HepG2 (cell line): ENCODE results near the gene RPL37A. TPM values are rescaled to one million over a fixed set of nuclear protein-coding genes. Genes with fewer than 3 reads are reported as not detected.
A peak's percentile ranks its signal among the peaks of the same experiment; 100 is the strongest.

ENCODE experiments used
- BRF2 ChIP-seq: sonication (generic); formaldehyde crosslinking; IDR thresholded peaks from 2 replicates; pipeline ENCODE4 v1.8.1; 2022; ENCODE audit warnings: mild to moderate bottlenecking, missing genetic modification reagents
- CSRNP1 ChIP-seq: sonication (generic); formaldehyde crosslinking; IDR thresholded peaks from 2 replicates; pipeline ENCODE4 v1.8.1; 2023; ENCODE audit warnings: mild to moderate bottlenecking, missing genetic modification reagents
- CTCF ChIP-seq: sonication (generic); formaldehyde crosslinking; IDR thresholded peaks from 2 replicates; pipeline ENCODE4 v1.5.0; 2020; ENCODE audit warnings: mild to moderate bottlenecking, missing genetic modification reagents, moderate library complexity
- DDIT3 ChIP-seq: sonication (generic); formaldehyde crosslinking; IDR thresholded peaks from 2 replicates; pipeline ENCODE4 v1.4.0; 2020; ENCODE audit warnings: mild to moderate bottlenecking, missing genetic modification reagents
- HOXA3 ChIP-seq: sonication (generic); formaldehyde crosslinking; IDR thresholded peaks from 2 replicates; pipeline ENCODE4 v1.5.0; 2020; ENCODE audit warnings: missing genetic modification reagents
- MAF1 ChIP-seq: sonication (generic); formaldehyde crosslinking; IDR thresholded peaks from 2 replicates; pipeline ENCODE4 v1.5.0; 2020; ENCODE audit warnings: missing genetic modification reagents, borderline replicate concordance
- MEF2D ChIP-seq: sonication (generic); formaldehyde crosslinking; IDR thresholded peaks from 2 replicates; pipeline ENCODE4 v1.5.1; 2020; ENCODE audit warnings: mild to moderate bottlenecking, missing genetic modification reagents
- MTA3 ChIP-seq: sonication (generic); formaldehyde crosslinking; IDR thresholded peaks from 2 replicates; pipeline ENCODE4 v1.4.0; 2020; ENCODE audit warnings: missing genetic modification reagents
- NR1H2 ChIP-seq: sonication (generic); formaldehyde crosslinking; IDR thresholded peaks from 2 replicates; pipeline ENCODE4 v1.8.1; 2022; ENCODE audit warnings: low read depth, missing genetic modification reagents, borderline replicate concordance
- POLR2G ChIP-seq: fragments of 200-400 bp; formaldehyde crosslinking; IDR thresholded peaks from 2 replicates; pipeline ENCODE4 v1.6.1; 2018; ENCODE audit warnings: mild to moderate bottlenecking, low read depth, low read length, moderate library complexity
- SCMH1 ChIP-seq: sonication (generic); formaldehyde crosslinking; IDR thresholded peaks from 2 replicates; pipeline ENCODE4 v1.9.0; 2021; ENCODE audit warnings: missing genetic modification reagents, mild to moderate bottlenecking, borderline replicate concordance
- ZKSCAN8 ChIP-seq: IDR thresholded peaks from 2 replicates; pipeline ENCODE4 v1.6.1; 2016; ENCODE audit warnings: borderline replicate concordance, missing genetic modification reagents, missing compliant biosample characterization
- polyA plus RNA-seq, 8 experiments: library from polyadenylated mRNA; depleted of rRNA in 3 of 8; stranded (reverse) in 7 of 8; unstranded in 1 of 8; fragments of >200 nt; fragmentation: Illumina TruSeq in 4 of 8; extraction: Trizol in 4 of 8; gene quantifications; 2 replicates each; pipeline versions ENCODE4 v1.2.1 to v1.2.3, GENCODE V29; 2011 to 2016; ENCODE audit warnings: low read depth in 4 of 8, missing spikeins in 1 of 8, mixed read lengths in 1 of 8; ENCODE audit not compliant: insufficient read depth in 1 of 8
- total RNA-seq, 5 experiments: library from RNA; depleted of rRNA; stranded (reverse); fragments of >200 nt; fragmentation: Illumina TruSeq; extraction: Trizol; gene quantifications; 2 replicates each; pipeline ENCODE4 v1.2.3, GENCODE V29; 2016; ENCODE audit warnings: low read depth in 1 of 5
- TF ChIP-seq, protein P1 (sequence below): IDR thresholded peaks from 2 replicates; pipeline ENCODE4 v1.6.1; 2018; ENCODE audit warnings: missing genetic modification reagents, mild to moderate bottlenecking, missing compliant biosample characterization
- TF ChIP-seq, protein P2 (sequence below), 2 experiments: sonication (generic) in 1 of 2; formaldehyde crosslinking in 1 of 2; IDR thresholded peaks; 2 replicates each; pipeline versions ENCODE4 v1.5.1 to v1.6.1; 2011 to 2020; ENCODE audit warnings: borderline replicate concordance in 1 of 2, low read depth in 1 of 2, low read length in 1 of 2, mild to moderate bottlenecking in 1 of 2, missing genetic modification reagents in 1 of 2, moderate library complexity in 1 of 2
- TF ChIP-seq, protein P3 (sequence below): sonication (generic); formaldehyde crosslinking; IDR thresholded peaks from 2 replicates; pipeline ENCODE4 v1.4.0; 2020; ENCODE audit warnings: mild to moderate bottlenecking, missing genetic modification reagents

RPL37A gene
- total and polyA plus RNA-seq, 2 of the 13 experiments (the other 11 are each of a cell fraction or from before 2014, with no cell fraction given) = 6,902 to 7,910 TPM

DNA sequence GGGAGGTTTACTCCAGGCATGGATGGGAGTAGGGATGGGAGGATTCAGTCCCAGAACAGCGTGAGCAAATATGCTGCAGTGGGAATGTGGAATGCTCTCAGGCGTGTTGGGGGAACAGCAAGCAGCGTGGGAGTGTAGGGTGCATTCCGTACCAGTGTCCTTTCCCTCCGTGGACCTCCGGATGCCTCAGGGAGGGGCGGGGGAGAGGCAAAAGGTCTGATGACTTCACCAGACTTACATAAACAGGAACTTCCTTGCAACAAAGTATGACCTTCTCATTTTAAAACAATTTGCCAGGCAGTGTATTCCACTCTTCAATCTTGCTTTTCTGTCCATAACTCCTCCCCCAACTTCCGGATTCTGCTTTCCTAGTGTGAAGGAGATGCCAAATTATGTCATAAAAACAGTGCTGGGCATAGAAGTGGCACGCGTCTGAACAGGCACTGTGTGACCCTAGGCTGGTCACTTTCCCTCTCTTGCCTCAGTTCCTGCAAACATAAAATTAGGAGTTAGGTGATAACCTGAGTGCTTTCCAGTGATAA is 36.9 kb downstream of the RPL37A start (continued):
- no peak for TF ChIP-seq BRF2
- TF ChIP-seq CSRNP1 (CRISPR knock-in tag) = no peak
- TF ChIP-seq MAF1 (CRISPR knock-in tag) = no peak
- TF ChIP-seq ZKSCAN8 (CRISPR knock-in tag) = no peak
- TF ChIP-seq, protein P1, sequence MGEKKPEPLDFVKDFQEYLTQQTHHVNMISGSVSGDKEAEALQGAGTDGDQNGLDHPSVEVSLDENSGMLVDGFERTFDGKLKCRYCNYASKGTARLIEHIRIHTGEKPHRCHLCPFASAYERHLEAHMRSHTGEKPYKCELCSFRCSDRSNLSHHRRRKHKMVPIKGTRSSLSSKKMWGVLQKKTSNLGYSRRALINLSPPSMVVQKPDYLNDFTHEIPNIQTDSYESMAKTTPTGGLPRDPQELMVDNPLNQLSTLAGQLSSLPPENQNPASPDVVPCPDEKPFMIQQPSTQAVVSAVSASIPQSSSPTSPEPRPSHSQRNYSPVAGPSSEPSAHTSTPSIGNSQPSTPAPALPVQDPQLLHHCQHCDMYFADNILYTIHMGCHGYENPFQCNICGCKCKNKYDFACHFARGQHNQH (CRISPR knock-in tag) = no peak
- TF ChIP-seq MEF2D (CRISPR knock-in tag) = peak; percentile 54
- no peak for TF ChIP-seq CTCF
- TF ChIP-seq MTA3 (CRISPR knock-in tag) = no peak
- no peak for TF ChIP-seq DDIT3 (CRISPR knock-in tag)
- TF ChIP-seq POLR2G = no peak
- no peak for TF ChIP-seq SCMH1
- no peak for TF ChIP-seq NR1H2 (CRISPR knock-in tag)
- TF ChIP-seq HOXA3 (CRISPR knock-in tag) = no peak; the same call in 1 of the 2 replicates
- TF ChIP-seq, protein P2, sequence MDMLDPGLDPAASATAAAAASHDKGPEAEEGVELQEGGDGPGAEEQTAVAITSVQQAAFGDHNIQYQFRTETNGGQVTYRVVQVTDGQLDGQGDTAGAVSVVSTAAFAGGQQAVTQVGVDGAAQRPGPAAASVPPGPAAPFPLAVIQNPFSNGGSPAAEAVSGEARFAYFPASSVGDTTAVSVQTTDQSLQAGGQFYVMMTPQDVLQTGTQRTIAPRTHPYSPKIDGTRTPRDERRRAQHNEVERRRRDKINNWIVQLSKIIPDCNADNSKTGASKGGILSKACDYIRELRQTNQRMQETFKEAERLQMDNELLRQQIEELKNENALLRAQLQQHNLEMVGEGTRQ (IDR thresholded peaks at IDR 0.05; ENCODE audit: low read depth, low read length) = no peak
- TF ChIP-seq, protein P2 (CRISPR knock-in tag; IDR thresholded peaks at IDR 0.05; ENCODE audit: borderline replicate concordance) = no peak
- TF ChIP-seq, protein P3, sequence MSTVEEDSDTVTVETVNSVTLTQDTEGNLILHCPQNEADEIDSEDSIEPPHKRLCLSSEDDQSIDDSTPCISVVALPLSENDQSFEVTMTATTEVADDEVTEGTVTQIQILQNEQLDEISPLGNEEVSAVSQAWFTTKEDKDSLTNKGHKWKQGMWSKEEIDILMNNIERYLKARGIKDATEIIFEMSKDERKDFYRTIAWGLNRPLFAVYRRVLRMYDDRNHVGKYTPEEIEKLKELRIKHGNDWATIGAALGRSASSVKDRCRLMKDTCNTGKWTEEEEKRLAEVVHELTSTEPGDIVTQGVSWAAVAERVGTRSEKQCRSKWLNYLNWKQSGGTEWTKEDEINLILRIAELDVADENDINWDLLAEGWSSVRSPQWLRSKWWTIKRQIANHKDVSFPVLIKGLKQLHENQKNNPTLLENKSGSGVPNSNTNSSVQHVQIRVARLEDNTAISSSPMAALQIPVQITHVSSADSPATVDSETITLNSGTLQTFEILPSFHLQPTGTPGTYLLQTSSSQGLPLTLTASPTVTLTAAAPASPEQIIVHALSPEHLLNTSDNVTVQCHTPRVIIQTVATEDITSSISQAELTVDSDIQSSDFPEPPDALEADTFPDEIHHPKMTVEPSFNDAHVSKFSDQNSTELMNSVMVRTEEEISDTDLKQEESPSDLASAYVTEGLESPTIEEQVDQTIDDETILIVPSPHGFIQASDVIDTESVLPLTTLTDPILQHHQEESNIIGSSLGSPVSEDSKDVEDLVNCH (CRISPR knock-in tag) = no peak
